ENCODE results near the gene ADSL. TPM values are rescaled to one million over a fixed set of nuclear protein-coding genes. Genes with fewer than 3 reads are reported as not detected.

ADSL gene
- total RNA-seq, 1 experiment from 2014 or later, result 126 TPM

GRCh38 chr22:40418366-40419201 is 72.3 kb downstream of the ADSL start:
- Histone ChIP-seq H3K27ac (ENCODE audit: low read depth, low read length) (no peak overlapping the region), H3K9ac (ENCODE audit: low read length) (no peak overlapping the region), H3K36me3 (ENCODE audit: control insufficient read depth in 1 of 2, insufficient read depth in 2 of 2, low read length in 2 of 2) (no peaks in the 10 kb centered on the region; a peak in 2 of 4 replicates), H3K27me3 (ENCODE audit: insufficient read depth, low read length) (no peaks in the 10 kb centered on the region), H3K4me1 (ENCODE audit: control insufficient read depth in 1 of 2, insufficient read depth in 2 of 2, low read length in 2 of 2) (no peaks in the 10 kb centered on the region), H3K4me2 (ENCODE audit: low read length) (no peak overlapping the region), H4K20me1 (ENCODE audit: insufficient read depth) (no peaks in the 10 kb centered on the region), H3K9me2 (ENCODE audit: insufficient read depth) (no peaks in the 10 kb centered on the region), H2AFZ (ENCODE audit: low read depth, low read length, poor library complexity, severe bottlenecking) (no peak overlapping the region), H3K9me3 (ENCODE audit: control insufficient read depth in 1 of 2, insufficient read depth in 1 of 2, low read depth in 1 of 2, low read length in 2 of 2) (no peaks in the 10 kb centered on the region), H3K79me2 (ENCODE audit: insufficient read depth, low read length) (no peaks in the 10 kb centered on the region), H3K4me3 (replicated peaks in 1 of 2; ENCODE audit: low read depth in 1 of 2, low read length in 2 of 2) (no peak overlapping the region)
- TF ChIP-seq SIN3A (IDR thresholded peaks at IDR 0.05; ENCODE audit: low read depth), result no peak
- no peak for TF ChIP-seq YY1 (IDR thresholded peaks at IDR 0.05; ENCODE audit: extremely low read depth, insufficient replicate concordance, low read depth, low read length)
- ATAC-seq, result no peak
- BruUV-seq (replicated peaks), result no TSS peak
- RAD21 ChIA-PET (ENCODE audit: low non-redundant PET in 1 of 2, low total read pairs in 2 of 2, uncharacterized antibody in 2 of 2, unreplicated experiment in 2 of 2), result no interaction called here
- DNase-seq (ENCODE audit: low read depth, low spot score), result no peak
- CTCF ChIA-PET, result no interaction called here
- POLR2A ChIA-PET, result no interaction called here
- intact Hi-C loops (cut with micrococcal nuclease), result no loop called here

DNA sequence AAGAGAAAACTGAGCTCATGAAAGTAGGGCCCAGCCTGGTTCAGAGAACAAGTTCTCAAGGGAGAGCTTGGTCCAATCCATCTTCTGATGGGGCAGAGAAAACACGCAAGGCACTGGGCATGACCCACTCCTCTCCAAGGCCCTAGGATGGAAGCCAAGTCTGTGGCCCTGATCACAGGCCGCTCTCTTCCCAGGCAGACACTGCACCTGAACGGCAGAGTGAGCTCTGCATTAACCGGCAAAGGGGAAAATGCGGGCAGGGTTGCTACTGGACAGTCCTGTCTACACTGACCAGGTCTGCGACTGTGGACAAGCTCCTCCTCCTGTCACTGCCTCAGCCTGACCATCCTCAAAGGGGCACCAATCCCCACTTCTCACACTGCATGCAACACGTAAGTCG is 73.4 kb downstream of the ADSL start:
- Histone ChIP-seq H3K9ac (ENCODE audit: low read length) (no peak overlapping the region), H3K27me3 (ENCODE audit: insufficient read depth, low read length) (no peaks in the 10 kb centered on the region), H3K9me2 (ENCODE audit: insufficient read depth) (no peaks in the 10 kb centered on the region), H3K27ac (ENCODE audit: low read depth, low read length) (no peak overlapping the region), H3K4me2 (ENCODE audit: low read length) (no peak overlapping the region), H2AFZ (ENCODE audit: low read depth, low read length, poor library complexity, severe bottlenecking) (no peak overlapping the region), H3K9me3 (ENCODE audit: control insufficient read depth in 1 of 2, insufficient read depth in 1 of 2, low read depth in 1 of 2, low read length in 2 of 2) (no peaks in the 10 kb centered on the region), H3K4me1 (ENCODE audit: control insufficient read depth in 1 of 2, insufficient read depth in 2 of 2, low read length in 2 of 2) (no peaks in the 10 kb centered on the region), H3K79me2 (ENCODE audit: insufficient read depth, low read length) (no peaks in the 10 kb centered on the region), H4K20me1 (ENCODE audit: insufficient read depth) (no peaks in the 10 kb centered on the region), H3K36me3 (ENCODE audit: control insufficient read depth in 1 of 2, insufficient read depth in 2 of 2, low read length in 2 of 2) (no peaks in the 10 kb centered on the region; a peak in 2 of 4 replicates), H3K4me3 (replicated peaks in 1 of 2; ENCODE audit: low read depth in 1 of 2, low read length in 2 of 2) (no peak overlapping the region)
- DNase-seq (ENCODE audit: low read depth, low spot score) (no peak), ATAC-seq (no peak)
- CTCF ChIA-PET, result interaction anchor here (0.7 kb wide), 1 partner anchor 17 kb away, joined by 3 read pairs; no protein-coding TSS in a partner anchor
- POLR2A ChIA-PET, result no interaction called here
- RAD21 ChIA-PET (ENCODE audit: low non-redundant PET in 1 of 2, low total read pairs in 2 of 2, uncharacterized antibody in 2 of 2, unreplicated experiment in 2 of 2), result no interaction called here
- no TSS peak for BruUV-seq (replicated peaks)
- intact Hi-C loops (cut with micrococcal nuclease), result no loop called here
- TF ChIP-seq ELF1 (IDR thresholded peaks at IDR 0.05; ENCODE audit: borderline replicate concordance, low read depth), result no peak
- TF ChIP-seq, protein P1, sequence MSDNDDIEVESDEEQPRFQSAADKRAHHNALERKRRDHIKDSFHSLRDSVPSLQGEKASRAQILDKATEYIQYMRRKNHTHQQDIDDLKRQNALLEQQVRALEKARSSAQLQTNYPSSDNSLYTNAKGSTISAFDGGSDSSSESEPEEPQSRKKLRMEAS (IDR thresholded peaks at IDR 0.05), result no peak
- TF ChIP-seq FOSL1 (IDR thresholded peaks at IDR 0.05; ENCODE audit: low read depth), result no peak
- no peak for TF ChIP-seq EZH2phosphoT487 (IDR thresholded peaks at IDR 0.05; ENCODE audit: borderline replicate concordance)
- no peak for TF ChIP-seq SRF (IDR thresholded peaks at IDR 0.05; ENCODE audit: low read depth)
- TF ChIP-seq TCF7L2 (IDR thresholded peaks at IDR 0.05; ENCODE audit: borderline replicate concordance, extremely low read depth, insufficient read depth, insufficient read length), result no peak
- no peak for TF ChIP-seq POLR2A (IDR thresholded peaks at IDR 0.05; ENCODE audit: borderline replicate concordance, extremely low read depth, insufficient read depth, insufficient read length)
- TF ChIP-seq EZH2 (IDR thresholded peaks at IDR 0.05), result no peak
- TF ChIP-seq SIN3A (IDR thresholded peaks at IDR 0.05; ENCODE audit: low read depth), result no peak
- TF ChIP-seq ZFX (IDR thresholded peaks at IDR 0.05), result no peak
- TF ChIP-seq SP1 (IDR thresholded peaks at IDR 0.05; ENCODE audit: low read depth), result no peak
- no peak for TF ChIP-seq POLR2AphosphoS5 (IDR thresholded peaks at IDR 0.05; ENCODE audit: low read depth, low read length)
- no peak for TF ChIP-seq JUND (IDR thresholded peaks at IDR 0.05)
- TF ChIP-seq ZNF274 (IDR thresholded peaks at IDR 0.05; ENCODE audit: low read depth, low read length), result no peak
- no peak for TF ChIP-seq CTCF (IDR thresholded peaks at IDR 0.05 in 2 of 3, conservative IDR thresholded peaks at IDR 0.05 in 1 of 3; ENCODE audit: borderline replicate concordance in 1 of 3, insufficient read depth in 1 of 3, low read depth in 2 of 3, low read length in 2 of 3)
- no peak for TF ChIP-seq RAD21 (IDR thresholded peaks at IDR 0.05; ENCODE audit: low read depth)

Measured in HCT116 (cell line).